ENCODE data around the gene SLC4A3.

- TF ChIP-seq CTCF (IDR thresholded peaks at IDR 0.05) (no peak), POLR2A (IDR thresholded peaks at IDR 0.05) (no peak)
Measured at GRCh38 chr2:219645631-219646527, 18.4 kb downstream of the SLC4A3 start.

All from lower leg skin (tissue), 3 donors.